GM21619 (cell line): ENCODE results near the gene NYAP1.
"Not testable (repeated sequence)": the region's sequence is repeated elsewhere in the genome, so short reads cannot be mapped to it uniquely, and the experiment has no call there.

ENCODE experiments used
- ATAC-seq: cut with Tn5 transposase; IDR thresholded peaks from one replicate; pipeline ENCODE4 v1.9.1; 2021; ENCODE audit not compliant: unreplicated experiment

Gene NYAP1

GRCh38 chr7:100509231-100509630, 25.5 kb downstream of the NYAP1 start:
- ATAC-seq: no peak

- no peak for ATAC-seq
Measured at GRCh38 chr7:100510437-100511239, 26.9 kb downstream of the NYAP1 start.

GRCh38 chr7:100513212-100513810, 29.6 kb downstream of the NYAP1 start:
- no peak for ATAC-seq

GRCh38 chr7:100515072-100515532, 31.4 kb downstream of the NYAP1 start:
- ATAC-seq: no peak

- ATAC-seq: no peak
Measured at GRCh38 chr7:100516135-100516812, 32.5 kb downstream of the NYAP1 start.

- ATAC-seq: no peak
Measured at GRCh38 chr7:100517305-100517704, 33.6 kb downstream of the NYAP1 start.

GRCh38 chr7:100519580-100519979, 35.9 kb downstream of the NYAP1 start:
- no peak for ATAC-seq

- ATAC-seq: no peak
Measured at GRCh38 chr7:100520138-100520537, 36.4 kb downstream of the NYAP1 start.

- no peak for ATAC-seq
Measured at GRCh38 chr7:100521076-100521475, 37.3 kb downstream of the NYAP1 start.

- ATAC-seq: not testable (repeated sequence)
Measured at GRCh38 chr7:100521909-100522593, 38.3 kb downstream of the NYAP1 start.

- ATAC-seq: not testable (repeated sequence)
Measured at GRCh38 chr7:100523192-100523591, 39.5 kb downstream of the NYAP1 start.

GRCh38 chr7:100528108-100528866, 44.6 kb downstream of the NYAP1 start:
- not testable (repeated sequence) for ATAC-seq

GRCh38 chr7:100532165-100533022, 48.7 kb downstream of the NYAP1 start:
- no peak for ATAC-seq

GRCh38 chr7:100535982-100536381, 52.3 kb downstream of the NYAP1 start:
- ATAC-seq: not testable (repeated sequence)

- ATAC-seq: not testable (repeated sequence)
Measured at GRCh38 chr7:100536695-100537094, 53.0 kb downstream of the NYAP1 start.

- ATAC-seq: no peak
Measured at GRCh38 chr7:100538348-100538653, 54.6 kb downstream of the NYAP1 start.

- peak; percentile 89 for ATAC-seq
Measured at GRCh38 chr7:100538654-100539435, 55.1 kb downstream of the NYAP1 start, which contains the start of gene AGFG2. Gene AGFG2 (plus strand): TSS chr7:100539203. CDS start chr7:100539347, 144 bp downstream.

- no peak for ATAC-seq
Measured at GRCh38 chr7:100539436-100540006, 55.8 kb downstream of the NYAP1 start.
